ENCODE results near the gene CFAP68. TPM values are rescaled to one million over a fixed set of nuclear protein-coding genes. Genes with fewer than 3 reads are reported as not detected.
A peak's percentile ranks its signal among the peaks of the same experiment; 100 is the strongest.

CFAP68 gene, protein sequence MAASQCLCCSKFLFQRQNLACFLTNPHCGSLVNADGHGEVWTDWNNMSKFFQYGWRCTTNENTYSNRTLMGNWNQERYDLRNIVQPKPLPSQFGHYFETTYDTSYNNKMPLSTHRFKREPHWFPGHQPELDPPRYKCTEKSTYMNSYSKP
- total RNA-seq: 10 to 100 TPM; 20.4 to 22.9 TPM

DNA sequence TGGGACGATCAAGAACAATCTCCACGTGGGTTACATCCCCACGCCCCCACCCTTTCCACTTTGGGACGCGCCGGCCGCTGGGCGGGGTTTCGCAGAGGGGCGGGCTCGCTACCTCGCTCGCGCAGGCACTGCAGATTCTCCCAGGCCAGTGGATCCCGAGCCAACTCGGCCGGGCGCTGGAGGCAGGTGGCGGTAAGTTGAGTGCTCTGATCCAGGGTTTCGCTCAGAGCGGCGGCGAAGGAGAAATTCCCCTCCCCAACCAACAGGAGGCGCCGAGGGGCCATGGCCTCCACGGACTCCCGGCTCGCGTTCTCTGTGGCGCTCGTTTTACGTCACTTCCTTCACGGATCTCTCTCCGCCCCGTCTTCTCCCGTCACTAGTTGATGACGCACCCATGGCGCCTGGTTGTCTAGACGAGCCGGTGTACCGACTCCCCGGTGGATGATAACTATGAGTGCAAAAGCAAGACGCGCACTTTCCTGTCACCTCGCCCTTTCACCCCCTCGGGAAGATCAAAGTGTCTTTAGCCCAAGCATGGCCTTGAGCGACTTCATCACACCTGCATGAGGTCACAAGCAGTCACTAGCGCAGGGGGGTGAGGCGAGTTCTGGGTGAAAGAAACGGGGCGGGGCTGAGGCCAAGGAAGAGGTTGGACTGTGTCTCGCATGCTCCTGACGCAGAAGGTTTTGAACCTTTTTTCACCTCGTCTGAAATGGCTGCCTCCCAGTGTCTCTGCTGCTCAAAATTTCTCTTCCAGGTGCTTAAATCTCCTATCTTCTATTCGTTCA is at the start of gene CFAP68, which contains the start of gene FDXACB1:
CFAP68 (plus strand) TSS at position 693 of the 788 bp plus-strand sequence; CDS start at position 713, 20 bp downstream.
FDXACB1 (minus strand) TSS at position 317 of the 788 bp plus-strand sequence; CDS start at position 284, 33 bp downstream.
- POLR2A ChIA-PET: interaction anchor here (1.0 to 2.7 kb wide), 3 partner anchors 8 to 57 kb away, joined by 3 to 8 read pairs (median 8); partner anchors contain the start of gene ALG9
- peak; percentile 94 for ATAC-seq (ENCODE audit: low read depth)
- peak within 1 kb of the TSS; percentile 97 for H3K4me3 Mint-ChIP-seq
- H3K27me3 Mint-ChIP-seq: no peaks in the 10 kb centered on the region
- H3K4me1 Mint-ChIP-seq: peaks cover 14% of the 10 kb centered on the region
- H3K9me3 Mint-ChIP-seq: no peaks in the 10 kb centered on the region
- peak; percentile 93 for DNase-seq
- H3K27ac Mint-ChIP-seq: peak within 1 kb of the TSS; percentile 100
- peaks cover 3% of the 10 kb centered on the region for H3K36me3 Mint-ChIP-seq

DNA sequence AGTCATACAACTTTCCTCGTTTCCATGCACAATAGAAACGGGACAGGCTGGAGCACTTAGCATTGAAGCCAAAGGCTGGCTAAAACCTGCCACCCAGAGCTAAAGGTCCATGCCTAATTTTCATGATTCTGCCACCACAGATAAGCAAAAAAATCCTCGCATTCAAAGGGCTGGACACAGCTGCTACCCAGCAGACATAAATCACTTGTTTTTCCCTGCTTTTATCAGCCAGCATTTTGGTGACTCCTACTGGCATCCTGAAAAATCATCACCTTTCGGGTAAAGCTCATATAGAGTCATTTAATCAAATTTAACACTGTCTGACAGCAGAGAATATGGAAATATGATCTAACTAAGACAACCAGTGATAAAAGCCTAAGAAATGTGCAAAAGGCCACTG is 45.8 kb upstream of the CFAP68 start:
- H3K36me3 Mint-ChIP-seq: peaks cover 31% of the 10 kb centered on the region
- H3K9me3 Mint-ChIP-seq: no peaks in the 10 kb centered on the region
- no peaks in the 10 kb centered on the region for H3K27me3 Mint-ChIP-seq
- POLR2A ChIA-PET: no interaction called here
- ATAC-seq (ENCODE audit: low read depth) (no peak), DNase-seq (no peak)
- H3K4me1 Mint-ChIP-seq: peaks cover 17% of the 10 kb centered on the region
- H3K4me3 Mint-ChIP-seq: no peak overlapping the region
- no peak overlapping the region for H3K27ac Mint-ChIP-seq

DNA sequence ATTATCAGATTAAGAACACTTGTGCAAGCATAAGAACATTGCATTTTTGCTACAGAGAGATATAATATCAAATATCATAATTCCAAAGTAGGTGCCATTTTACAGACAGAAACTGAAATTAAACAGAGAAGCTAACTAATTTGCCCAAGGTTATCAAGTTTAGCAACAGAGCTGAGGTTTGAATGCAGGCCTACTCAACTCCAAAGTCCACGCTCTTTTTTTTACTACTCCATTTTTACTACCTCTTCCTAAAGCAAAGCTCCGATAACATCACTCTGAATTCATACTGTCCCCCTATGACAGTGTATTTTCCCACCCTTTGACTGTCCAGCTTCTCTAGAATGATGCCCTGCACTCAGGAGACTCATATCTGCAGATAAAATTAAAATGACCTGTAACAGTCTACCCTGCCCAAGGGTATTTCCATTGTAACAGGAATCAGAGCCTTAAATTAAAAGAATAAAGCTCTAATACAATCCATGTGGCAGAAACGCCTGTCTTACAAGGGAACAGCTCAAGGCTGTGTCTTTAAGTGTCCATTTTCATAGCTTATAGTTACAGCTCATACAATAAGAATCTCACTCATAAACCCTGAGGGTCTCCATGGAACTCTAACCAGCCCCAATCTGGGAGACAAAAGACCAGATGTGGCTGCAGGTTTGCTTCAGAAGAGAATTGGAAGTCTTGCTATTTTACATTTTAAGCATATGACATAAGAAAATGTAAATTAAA is 44.7 kb upstream of the CFAP68 start:
- Mint-ChIP-seq H3K9me3 (no peaks in the 10 kb centered on the region), H3K4me3 (no peak overlapping the region), H3K36me3 (peaks cover 33% of the 10 kb centered on the region), H3K4me1 (peaks cover 17% of the 10 kb centered on the region), H3K27me3 (no peaks in the 10 kb centered on the region), H3K27ac (no peak overlapping the region)
- POLR2A ChIA-PET: no interaction called here
- DNase-seq (no peak), ATAC-seq (ENCODE audit: low read depth) (no peak)

DNA sequence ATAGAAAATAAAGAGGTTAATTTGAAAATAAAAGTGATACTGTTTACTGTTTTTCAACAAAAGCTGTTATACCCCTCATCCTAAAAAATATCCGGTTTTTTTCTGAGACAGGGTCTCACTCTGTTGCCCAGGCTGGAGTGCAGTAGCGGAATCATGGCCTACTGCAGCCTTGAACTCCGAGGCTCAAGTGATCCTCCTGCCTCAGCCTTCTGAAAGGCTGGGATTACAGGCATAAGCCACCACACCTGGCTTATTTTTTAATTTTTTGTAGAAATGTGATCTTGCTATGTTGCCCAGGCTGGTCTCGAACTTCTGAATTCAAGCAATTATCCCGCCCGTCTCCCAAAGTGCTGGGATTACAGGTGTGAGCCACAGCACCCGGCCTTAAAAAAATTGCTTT is 43.7 kb upstream of the CFAP68 start:
- no peak for ATAC-seq (ENCODE audit: low read depth)
- POLR2A ChIA-PET: no interaction called here
- peaks cover 31% of the 10 kb centered on the region for H3K36me3 Mint-ChIP-seq

DNA sequence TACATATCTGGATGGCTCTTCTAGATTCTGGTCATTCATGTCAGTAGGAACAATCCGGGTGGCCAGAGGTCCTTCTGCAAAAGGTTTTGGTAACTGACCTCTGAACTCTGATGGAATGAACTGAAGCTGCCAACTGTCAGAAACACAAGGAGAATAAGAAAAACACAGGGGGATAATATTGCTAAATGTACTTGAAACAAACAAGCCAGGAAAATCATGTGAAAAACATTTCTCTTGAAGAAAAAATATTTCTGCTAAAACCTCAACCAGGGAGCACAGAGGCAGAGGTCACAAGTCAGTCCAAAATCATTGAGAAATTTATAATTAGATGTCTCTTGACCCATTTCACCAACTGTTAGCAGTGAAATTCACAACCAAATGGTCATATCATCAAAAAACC is 43.2 kb upstream of the CFAP68 start:
- H3K27me3 Mint-ChIP-seq: no peaks in the 10 kb centered on the region
- ATAC-seq (ENCODE audit: low read depth): no peak
- POLR2A ChIA-PET: no interaction called here
- H3K4me1 Mint-ChIP-seq: peaks cover 19% of the 10 kb centered on the region
- H3K4me3 Mint-ChIP-seq: no peak overlapping the region
- peaks cover 31% of the 10 kb centered on the region for H3K36me3 Mint-ChIP-seq
- H3K27ac Mint-ChIP-seq: no peak overlapping the region
- H3K9me3 Mint-ChIP-seq: no peaks in the 10 kb centered on the region
- no peak for DNase-seq

More for the DNA sequence above, 43.7 kb upstream of the CFAP68 start:
- H3K27me3 Mint-ChIP-seq: no peaks in the 10 kb centered on the region
- H3K9me3 Mint-ChIP-seq: no peaks in the 10 kb centered on the region
- no peak for DNase-seq
- H3K4me1 Mint-ChIP-seq: peaks cover 17% of the 10 kb centered on the region
- no peak overlapping the region for H3K4me3 Mint-ChIP-seq
- no peak overlapping the region for H3K27ac Mint-ChIP-seq

DNA sequence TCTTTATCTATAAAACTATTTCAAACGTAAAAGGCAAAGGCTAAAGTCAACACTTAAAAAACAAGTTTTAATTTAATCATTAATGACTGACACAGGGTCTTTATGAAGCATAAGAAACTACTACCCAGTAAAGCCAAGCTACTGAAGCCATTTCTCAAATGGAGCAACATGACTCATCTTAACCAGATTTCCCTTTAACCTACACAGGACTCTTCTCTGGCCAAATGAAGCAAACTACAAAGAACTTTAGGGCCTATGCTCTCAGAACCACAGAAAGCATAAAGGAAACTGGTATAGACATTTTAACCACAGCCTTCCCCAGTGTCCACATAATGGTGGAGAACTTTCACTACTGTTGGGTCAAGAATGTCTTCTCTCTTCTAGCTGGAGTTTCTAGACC is 42.6 kb upstream of the CFAP68 start:
- POLR2A ChIA-PET: no interaction called here
- DNase-seq (no peak), ATAC-seq (ENCODE audit: low read depth) (peak; percentile 38)
- H3K36me3 Mint-ChIP-seq: peaks cover 31% of the 10 kb centered on the region
- H3K4me1 Mint-ChIP-seq: peaks cover 21% of the 10 kb centered on the region
- no peaks in the 10 kb centered on the region for H3K9me3 Mint-ChIP-seq
- H3K27ac Mint-ChIP-seq: no peak overlapping the region
- no peak overlapping the region for H3K4me3 Mint-ChIP-seq
- no peaks in the 10 kb centered on the region for H3K27me3 Mint-ChIP-seq

DNA sequence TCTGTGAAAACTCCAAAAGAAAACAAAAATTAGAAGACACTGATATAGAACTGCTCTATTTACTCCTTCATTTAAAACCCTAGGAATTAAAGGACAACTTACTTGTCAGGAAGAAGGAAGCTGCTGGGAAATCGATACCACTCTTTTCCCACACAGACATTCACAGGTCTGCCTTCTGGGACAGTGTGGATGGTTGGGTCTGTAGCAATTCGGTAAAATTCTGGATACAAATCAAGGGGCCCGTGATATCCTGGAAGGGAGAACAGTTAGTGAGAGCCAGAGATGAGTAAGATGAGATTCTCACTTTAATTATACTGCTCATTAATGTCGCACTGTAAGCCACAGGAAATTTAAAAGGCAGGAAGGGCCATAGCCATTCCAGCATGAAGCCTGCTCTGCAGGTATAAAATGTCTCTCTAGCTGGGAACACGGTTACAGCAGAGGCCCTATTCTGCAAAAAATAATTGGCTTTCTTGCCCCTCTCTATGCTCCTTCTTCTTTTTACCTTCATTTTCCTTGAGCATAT is 41.9 kb upstream of the CFAP68 start:
- ATAC-seq (ENCODE audit: low read depth): no peak
- H3K9me3 Mint-ChIP-seq: no peaks in the 10 kb centered on the region
- peaks cover 21% of the 10 kb centered on the region for H3K4me1 Mint-ChIP-seq
- no peak overlapping the region for H3K27ac Mint-ChIP-seq
- no peaks in the 10 kb centered on the region for H3K27me3 Mint-ChIP-seq
- no peak for DNase-seq
- H3K4me3 Mint-ChIP-seq: no peak overlapping the region
- peaks cover 30% of the 10 kb centered on the region for H3K36me3 Mint-ChIP-seq
- POLR2A ChIA-PET: no interaction called here

DNA sequence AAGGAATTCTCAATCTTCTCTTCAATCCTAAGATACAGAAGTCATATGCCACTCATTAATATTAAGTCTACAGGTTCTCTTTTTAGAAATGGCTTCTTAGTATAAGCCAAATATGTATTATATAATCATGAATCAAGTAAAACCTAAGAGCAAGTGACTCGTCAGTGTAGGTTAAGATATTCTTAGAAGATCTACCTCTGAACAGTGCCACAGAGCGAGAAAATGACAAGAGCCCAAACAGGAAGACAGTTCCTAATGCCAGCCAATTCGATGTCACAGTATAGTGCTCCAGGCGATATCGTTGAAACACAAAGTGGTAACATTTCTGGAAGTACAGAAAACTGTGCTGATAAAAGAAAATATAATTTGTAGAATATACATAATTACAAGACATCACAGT is 41.3 kb upstream of the CFAP68 start:
- Mint-ChIP-seq H3K4me3 (no peak overlapping the region), H3K27me3 (no peaks in the 10 kb centered on the region), H3K27ac (no peak overlapping the region), H3K4me1 (peaks cover 21% of the 10 kb centered on the region), H3K36me3 (peaks cover 26% of the 10 kb centered on the region), H3K9me3 (no peaks in the 10 kb centered on the region)
- POLR2A ChIA-PET: no interaction called here
- DNase-seq: no peak
- no peak for ATAC-seq (ENCODE audit: low read depth)

DNA sequence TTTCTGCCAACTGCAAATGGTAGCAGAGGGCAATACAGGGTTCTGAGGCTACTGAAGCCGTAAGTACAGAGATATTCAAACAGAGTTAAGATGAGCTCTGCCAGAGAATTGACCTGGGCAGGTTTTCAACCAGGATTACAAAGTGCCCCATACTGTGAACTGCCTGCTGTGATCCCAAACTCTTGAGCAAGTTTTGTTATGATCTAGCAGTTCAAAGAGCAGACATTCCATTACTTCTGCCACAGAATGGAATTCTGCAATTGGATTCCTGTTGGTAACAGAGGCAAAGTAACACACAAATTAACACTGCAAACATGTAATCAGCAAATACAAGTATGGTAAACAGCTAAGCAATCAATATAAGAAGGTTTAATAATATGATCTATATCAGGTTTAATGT is 39.2 kb upstream of the CFAP68 start:
- H3K9me3 Mint-ChIP-seq: no peaks in the 10 kb centered on the region
- peaks cover 21% of the 10 kb centered on the region for H3K36me3 Mint-ChIP-seq
- POLR2A ChIA-PET: no interaction called here
- DNase-seq (no peak), ATAC-seq (ENCODE audit: low read depth) (no peak)
- no peak overlapping the region for H3K4me3 Mint-ChIP-seq
- H3K4me1 Mint-ChIP-seq: peaks cover 21% of the 10 kb centered on the region
- no peaks in the 10 kb centered on the region for H3K27me3 Mint-ChIP-seq
- no peak overlapping the region for H3K27ac Mint-ChIP-seq

DNA sequence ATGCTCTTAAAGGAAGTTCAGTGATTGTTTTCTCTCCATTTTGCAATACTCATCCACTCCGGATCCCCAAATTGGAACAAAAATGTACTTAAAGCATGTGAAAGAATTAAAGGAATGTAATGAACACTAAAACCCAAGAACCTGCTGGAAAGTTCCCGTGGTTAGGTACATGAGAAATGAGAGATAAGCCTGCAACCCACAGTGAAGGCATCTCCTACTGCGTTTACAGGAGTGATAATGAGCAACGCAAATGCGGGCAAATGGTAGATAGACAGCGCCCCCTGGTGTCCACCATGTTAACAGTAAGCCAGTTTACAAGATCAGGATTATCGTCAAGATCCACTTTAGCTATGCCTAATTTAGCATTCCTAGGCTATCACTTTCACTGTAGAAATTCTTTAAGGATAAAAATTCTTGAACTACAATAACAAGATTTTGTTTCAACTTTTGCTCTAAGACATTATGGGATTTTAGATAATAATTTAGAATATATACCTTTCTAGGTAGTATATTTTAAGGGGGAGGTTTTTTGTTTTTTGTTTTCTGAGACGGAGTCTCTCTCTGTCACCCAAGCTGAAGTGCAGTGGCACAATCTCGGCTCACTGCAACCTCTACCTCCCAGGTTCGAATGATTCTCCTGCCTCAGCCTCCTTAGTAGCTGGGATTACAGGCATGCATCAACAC is 37.8 kb upstream of the CFAP68 start:
- Mint-ChIP-seq H3K27me3 (no peaks in the 10 kb centered on the region), H3K27ac (no peak overlapping the region), H3K36me3 (peaks cover 12% of the 10 kb centered on the region), H3K4me1 (peaks cover 14% of the 10 kb centered on the region), H3K4me3 (no peak overlapping the region), H3K9me3 (no peaks in the 10 kb centered on the region)
- ATAC-seq (ENCODE audit: low read depth): peak; percentile 89
- DNase-seq: peak; percentile 79
- POLR2A ChIA-PET: no interaction called here

DNA sequence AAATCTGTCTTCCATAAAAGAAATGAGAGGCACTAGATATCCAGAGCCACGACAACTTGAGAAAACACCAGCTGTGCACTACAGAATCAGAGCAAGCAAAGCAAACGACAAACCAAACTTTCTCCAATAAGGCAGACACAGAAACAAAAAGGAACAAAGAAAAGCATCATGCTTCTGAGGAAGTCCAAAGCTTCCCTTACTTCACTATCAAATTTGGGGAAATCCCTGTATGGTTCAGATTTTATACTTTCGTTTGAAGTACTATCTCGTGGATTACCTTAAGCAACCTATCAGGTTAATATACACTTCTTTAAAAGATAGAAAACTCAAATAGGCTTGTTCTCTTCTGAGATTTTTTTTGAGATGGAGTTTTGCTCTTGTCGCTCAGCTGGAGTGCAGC is 35.7 kb upstream of the CFAP68 start:
- H3K36me3 Mint-ChIP-seq: peaks cover 6% of the 10 kb centered on the region
- H3K9me3 Mint-ChIP-seq: no peaks in the 10 kb centered on the region
- DNase-seq: no peak
- H3K27me3 Mint-ChIP-seq: no peaks in the 10 kb centered on the region
- POLR2A ChIA-PET: interaction anchor here (0.6 kb wide), 1 partner anchor 74 kb away, joined by 6 read pairs; no protein-coding TSS in a partner anchor
- H3K4me1 Mint-ChIP-seq: peaks cover 4% of the 10 kb centered on the region
- no peak overlapping the region for H3K4me3 Mint-ChIP-seq
- no peak for ATAC-seq (ENCODE audit: low read depth)
- no peak overlapping the region for H3K27ac Mint-ChIP-seq

DNA sequence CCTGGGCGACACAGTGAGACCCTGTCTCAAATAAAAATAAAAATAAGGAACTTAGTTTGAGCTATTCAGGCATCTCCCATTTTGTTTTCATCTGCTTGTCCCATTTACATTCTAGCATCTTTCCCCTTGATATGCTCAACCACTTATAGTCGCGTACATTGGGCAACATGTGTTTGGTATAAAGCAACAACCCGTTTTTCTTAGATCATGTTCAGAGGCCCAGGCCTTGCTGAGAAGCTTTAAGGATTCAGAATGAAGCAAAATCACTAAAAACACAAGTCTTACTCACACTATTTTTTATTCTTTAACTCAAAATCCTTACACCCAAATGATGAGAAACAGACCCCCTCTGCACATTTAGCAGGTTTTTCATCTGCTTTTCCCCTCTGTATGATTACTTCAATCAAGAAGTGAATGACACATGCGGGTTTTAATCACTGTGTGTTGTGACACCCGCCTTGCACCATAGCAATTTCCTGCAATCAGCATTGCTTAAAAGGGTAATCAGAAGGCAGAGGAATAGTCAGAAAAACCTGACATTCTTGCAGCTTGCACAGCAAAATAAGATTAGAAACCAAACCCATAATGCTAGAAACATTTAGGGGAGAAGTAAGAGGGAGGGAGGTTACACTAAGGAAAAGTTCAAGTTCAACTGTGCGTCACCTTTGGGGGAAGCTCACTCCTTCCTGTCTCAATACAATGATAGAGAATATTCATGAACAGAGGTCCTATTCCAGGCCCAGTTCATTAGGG is 33.9 kb upstream of the CFAP68 start:
- DNase-seq (no peak), ATAC-seq (ENCODE audit: low read depth) (no peak)
- H3K36me3 Mint-ChIP-seq: peaks cover 11% of the 10 kb centered on the region
- H3K27ac Mint-ChIP-seq: no peak overlapping the region
- peaks cover 4% of the 10 kb centered on the region for H3K4me1 Mint-ChIP-seq
- H3K27me3 Mint-ChIP-seq: no peaks in the 10 kb centered on the region
- no peaks in the 10 kb centered on the region for H3K9me3 Mint-ChIP-seq
- H3K4me3 Mint-ChIP-seq: no peak overlapping the region
- POLR2A ChIA-PET: no interaction called here

All from activated naive CD8-positive, alpha-beta T cell treated with anti-CD3 and anti-CD28 coated beads, Interleukin-2, amount 10 ng/mL, durations not matched to agents 7 days and 5 days (primary cell).